Liver (tissue), 3 donors: ENCODE data around the gene SLC24A3.

ENCODE experiments used
- JUND ChIP-seq, 2 donors: IDR thresholded peaks; 2 replicates each; pipeline ENCODE4 v1.6.1; 2016; ENCODE audit warnings: antibody characterized with exemption in 2 of 2
- RAD21 ChIP-seq, 2 donors: IDR thresholded peaks; 2 replicates each; pipeline ENCODE4 v1.6.1; 2016; ENCODE audit warnings: antibody characterized with exemption in 2 of 2, mild to moderate bottlenecking in 2 of 2
- TAF1 ChIP-seq: conservative IDR thresholded peaks from 2 replicates; pipeline ENCODE4 v1.6.1; 2016; ENCODE audit warnings: antibody characterized with exemption, mild to moderate bottlenecking
- YY1 ChIP-seq: IDR thresholded peaks from 2 replicates; pipeline ENCODE4 v1.6.1; 2016; ENCODE audit warnings: antibody characterized with exemption, mild to moderate bottlenecking
- TF ChIP-seq, protein P1 (sequence below): fragments of 150-350 bp; IDR thresholded peaks from 2 replicates; pipeline ENCODE4 v1.5.1; 2017; ENCODE audit warnings: improper control_type of control experiment, low read depth, low read length; ENCODE audit not compliant: missing input control
- TF ChIP-seq, protein P2 (sequence below): IDR thresholded peaks from 2 replicates; pipeline ENCODE4 v1.6.1; 2016; ENCODE audit warnings: antibody characterized with exemption, mild to moderate bottlenecking
- donor health status: healthy.
- donor health status: healthy.

GRCh38 chr20:19600042-19600441 is 387.6 kb downstream of the SLC24A3 start:
- TF ChIP-seq, protein P1, sequence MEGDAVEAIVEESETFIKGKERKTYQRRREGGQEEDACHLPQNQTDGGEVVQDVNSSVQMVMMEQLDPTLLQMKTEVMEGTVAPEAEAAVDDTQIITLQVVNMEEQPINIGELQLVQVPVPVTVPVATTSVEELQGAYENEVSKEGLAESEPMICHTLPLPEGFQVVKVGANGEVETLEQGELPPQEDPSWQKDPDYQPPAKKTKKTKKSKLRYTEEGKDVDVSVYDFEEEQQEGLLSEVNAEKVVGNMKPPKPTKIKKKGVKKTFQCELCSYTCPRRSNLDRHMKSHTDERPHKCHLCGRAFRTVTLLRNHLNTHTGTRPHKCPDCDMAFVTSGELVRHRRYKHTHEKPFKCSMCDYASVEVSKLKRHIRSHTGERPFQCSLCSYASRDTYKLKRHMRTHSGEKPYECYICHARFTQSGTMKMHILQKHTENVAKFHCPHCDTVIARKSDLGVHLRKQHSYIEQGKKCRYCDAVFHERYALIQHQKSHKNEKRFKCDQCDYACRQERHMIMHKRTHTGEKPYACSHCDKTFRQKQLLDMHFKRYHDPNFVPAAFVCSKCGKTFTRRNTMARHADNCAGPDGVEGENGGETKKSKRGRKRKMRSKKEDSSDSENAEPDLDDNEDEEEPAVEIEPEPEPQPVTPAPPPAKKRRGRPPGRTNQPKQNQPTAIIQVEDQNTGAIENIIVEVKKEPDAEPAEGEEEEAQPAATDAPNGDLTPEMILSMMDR, result no peak
- TF ChIP-seq JUND (IDR thresholded peaks at IDR 0.05) (no peak), YY1 (no peak), RAD21 (IDR thresholded peaks at IDR 0.05) (no peak), TAF1 (no peak)
- TF ChIP-seq, protein P2, sequence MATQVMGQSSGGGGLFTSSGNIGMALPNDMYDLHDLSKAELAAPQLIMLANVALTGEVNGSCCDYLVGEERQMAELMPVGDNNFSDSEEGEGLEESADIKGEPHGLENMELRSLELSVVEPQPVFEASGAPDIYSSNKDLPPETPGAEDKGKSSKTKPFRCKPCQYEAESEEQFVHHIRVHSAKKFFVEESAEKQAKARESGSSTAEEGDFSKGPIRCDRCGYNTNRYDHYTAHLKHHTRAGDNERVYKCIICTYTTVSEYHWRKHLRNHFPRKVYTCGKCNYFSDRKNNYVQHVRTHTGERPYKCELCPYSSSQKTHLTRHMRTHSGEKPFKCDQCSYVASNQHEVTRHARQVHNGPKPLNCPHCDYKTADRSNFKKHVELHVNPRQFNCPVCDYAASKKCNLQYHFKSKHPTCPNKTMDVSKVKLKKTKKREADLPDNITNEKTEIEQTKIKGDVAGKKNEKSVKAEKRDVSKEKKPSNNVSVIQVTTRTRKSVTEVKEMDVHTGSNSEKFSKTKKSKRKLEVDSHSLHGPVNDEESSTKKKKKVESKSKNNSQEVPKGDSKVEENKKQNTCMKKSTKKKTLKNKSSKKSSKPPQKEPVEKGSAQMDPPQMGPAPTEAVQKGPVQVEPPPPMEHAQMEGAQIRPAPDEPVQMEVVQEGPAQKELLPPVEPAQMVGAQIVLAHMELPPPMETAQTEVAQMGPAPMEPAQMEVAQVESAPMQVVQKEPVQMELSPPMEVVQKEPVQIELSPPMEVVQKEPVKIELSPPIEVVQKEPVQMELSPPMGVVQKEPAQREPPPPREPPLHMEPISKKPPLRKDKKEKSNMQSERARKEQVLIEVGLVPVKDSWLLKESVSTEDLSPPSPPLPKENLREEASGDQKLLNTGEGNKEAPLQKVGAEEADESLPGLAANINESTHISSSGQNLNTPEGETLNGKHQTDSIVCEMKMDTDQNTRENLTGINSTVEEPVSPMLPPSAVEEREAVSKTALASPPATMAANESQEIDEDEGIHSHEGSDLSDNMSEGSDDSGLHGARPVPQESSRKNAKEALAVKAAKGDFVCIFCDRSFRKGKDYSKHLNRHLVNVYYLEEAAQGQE, result no peak
